NCI-H345 treated with DMSO at 0.1 percent for 48 hours (cell line): ENCODE measurements around the gene PRKAG2.
"Not testable (repeated sequence)": the region's sequence is repeated elsewhere in the genome, so short reads cannot be mapped to it uniquely, and the experiment has no call there.

Experiments used
- DNase-seq: peaks from one replicate; lab custom pipeline; 2025; ENCODE audit not compliant: unreplicated experiment; lab: John Stamatoyannopoulos, UW

PRKAG2 gene

GRCh38 chr7:151852486-151853396, 24.2 kb downstream of the PRKAG2 start:
- DNase-seq: no peak

GRCh38 chr7:151851782-151852181, 25.1 kb downstream of the PRKAG2 start:
- no peak for DNase-seq

- DNase-seq: no peak
Measured at GRCh38 chr7:151851145-151851751, 25.7 kb downstream of the PRKAG2 start.

GRCh38 chr7:151850491-151851124, 26.3 kb downstream of the PRKAG2 start:
- DNase-seq: no peak

- DNase-seq: no peak
Measured at GRCh38 chr7:151849879-151850260, 27.0 kb downstream of the PRKAG2 start.

- DNase-seq: no peak
Measured at GRCh38 chr7:151849008-151849878, 27.7 kb downstream of the PRKAG2 start.

GRCh38 chr7:151847681-151848081, 29.2 kb downstream of the PRKAG2 start:
- DNase-seq: no peak

GRCh38 chr7:151847136-151847535, 29.8 kb downstream of the PRKAG2 start:
- DNase-seq: no peak

- no peak for DNase-seq
Measured at GRCh38 chr7:151845412-151846205, 31.3 kb downstream of the PRKAG2 start.

- no peak for DNase-seq
Measured at GRCh38 chr7:151844825-151845200, 32.1 kb downstream of the PRKAG2 start.

- DNase-seq: no peak
Measured at GRCh38 chr7:151844071-151844824, 32.7 kb downstream of the PRKAG2 start.

GRCh38 chr7:151843181-151843580, 33.7 kb downstream of the PRKAG2 start:
- no peak for DNase-seq

GRCh38 chr7:151841395-151842051, 35.4 kb downstream of the PRKAG2 start:
- DNase-seq: not testable (repeated sequence)

GRCh38 chr7:151840088-151840910, 36.6 kb downstream of the PRKAG2 start:
- DNase-seq: no peak

- no peak for DNase-seq
Measured at GRCh38 chr7:151839451-151839921, 37.4 kb downstream of the PRKAG2 start.

- DNase-seq: no peak
Measured at GRCh38 chr7:151838861-151839381, 38.0 kb downstream of the PRKAG2 start.

- no peak for DNase-seq
Measured at GRCh38 chr7:151838072-151838471, 38.8 kb downstream of the PRKAG2 start.
